LoVo (cell line): ENCODE results near the gene WWOX.
A peak's percentile ranks its signal among the peaks of the same experiment; 100 is the strongest.
"Not testable (repeated sequence)": the region's sequence is repeated elsewhere in the genome, so short reads cannot be mapped to it uniquely, and the experiment has no call there.

ENCODE experiments used
- DNase-seq: peaks from one replicate; pipeline ENCODE4 v3.0.0-alpha.2; 2016; ENCODE audit warnings: low spot score

Gene WWOX

GRCh38 chr16:78099271-78100111, at the start of gene WWOX:
TSS of gene WWOX (plus strand) at chr16:78099654.
- DNase-seq = peak; percentile 94

DNA sequence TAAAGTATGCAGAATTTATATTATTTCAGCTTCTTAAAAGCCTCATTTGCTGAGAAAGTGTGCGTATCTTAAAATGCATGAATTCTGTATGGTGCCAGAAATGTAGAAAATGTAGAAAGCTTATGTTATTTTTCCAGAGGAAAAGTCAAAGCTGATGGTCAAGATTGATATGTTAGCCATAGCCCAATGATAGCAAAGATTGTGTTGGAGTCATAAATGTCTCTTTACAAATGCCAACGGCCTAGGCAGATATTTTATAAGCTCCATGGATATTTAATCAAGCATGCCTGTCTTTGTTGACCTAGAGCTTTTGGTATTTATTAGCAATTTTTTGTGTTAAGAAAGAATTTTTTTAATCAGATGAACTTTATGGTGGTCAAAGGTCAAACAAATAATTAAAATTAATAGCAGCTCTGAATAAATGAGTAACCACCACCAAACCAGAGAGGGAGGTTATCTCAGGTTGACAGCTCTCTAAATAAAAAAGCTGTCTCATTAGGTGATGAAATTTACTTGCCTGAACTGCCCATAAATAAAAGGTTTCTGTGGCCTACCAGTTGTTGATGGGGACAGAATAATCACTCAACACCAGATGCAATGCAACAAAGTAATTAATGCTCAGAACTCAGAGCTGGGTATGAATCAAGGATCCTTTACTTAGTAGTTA, 48.6 kb upstream of the WWOX start:
- no peak for DNase-seq

DNA sequence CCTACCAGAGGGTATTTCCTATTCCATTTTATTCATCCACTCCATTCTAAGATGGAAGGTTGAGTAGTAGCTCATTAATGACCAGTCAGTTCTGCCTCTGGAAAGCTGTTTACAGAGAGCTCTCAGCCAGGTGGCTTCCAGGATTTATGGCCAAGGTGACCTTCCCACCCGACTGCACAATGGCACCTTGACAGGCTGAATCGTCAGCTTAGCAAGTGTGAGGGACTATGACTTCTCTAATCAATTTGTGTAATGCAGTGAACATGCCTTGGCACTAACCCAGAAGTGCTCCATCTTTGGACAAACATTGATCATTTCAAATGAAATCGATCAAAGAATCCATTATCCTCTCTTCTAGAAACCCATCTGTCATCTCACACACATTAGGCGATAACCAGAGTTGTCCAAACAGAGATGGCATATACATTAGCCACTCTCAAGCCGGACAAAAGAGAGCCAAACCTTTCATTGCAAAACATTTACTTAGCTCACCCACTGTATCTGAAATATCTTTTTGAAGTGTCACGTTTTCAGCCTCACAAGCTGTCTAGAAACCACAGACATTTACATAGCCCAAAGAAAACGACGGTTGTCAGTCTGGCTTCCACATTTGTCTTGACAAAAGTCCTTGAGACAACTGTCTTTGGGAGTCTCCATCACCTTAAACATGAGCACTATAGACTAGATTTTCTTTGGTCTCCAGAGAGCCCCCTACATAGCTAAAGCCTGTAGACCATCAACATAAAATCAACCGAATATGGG, 41.5 kb upstream of the WWOX start:
- DNase-seq = no peak

DNA sequence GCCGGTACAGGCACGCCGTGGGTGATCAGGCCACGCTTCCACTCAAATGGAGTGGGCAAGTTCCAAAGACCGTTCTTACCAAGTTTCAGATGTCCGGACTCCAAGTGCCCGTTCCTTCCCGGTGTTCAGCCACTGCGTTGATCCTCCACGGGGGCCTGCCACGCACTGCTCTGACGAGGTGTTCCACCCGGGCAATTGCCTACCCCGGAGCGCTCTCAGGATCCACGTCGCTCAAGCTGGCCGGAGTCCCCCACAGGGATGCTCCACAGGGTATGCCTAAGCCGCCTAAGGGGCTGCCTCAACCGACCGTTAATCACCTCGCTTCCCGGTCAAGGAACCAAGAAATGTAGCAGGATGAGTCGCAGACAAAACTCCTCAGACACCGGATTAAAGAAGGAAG, 39.6 kb upstream of the WWOX start:
- DNase-seq = not testable (repeated sequence)

GRCh38 chr16:78060295-78060694, 39.2 kb upstream of the WWOX start:
- no peak for DNase-seq

DNA sequence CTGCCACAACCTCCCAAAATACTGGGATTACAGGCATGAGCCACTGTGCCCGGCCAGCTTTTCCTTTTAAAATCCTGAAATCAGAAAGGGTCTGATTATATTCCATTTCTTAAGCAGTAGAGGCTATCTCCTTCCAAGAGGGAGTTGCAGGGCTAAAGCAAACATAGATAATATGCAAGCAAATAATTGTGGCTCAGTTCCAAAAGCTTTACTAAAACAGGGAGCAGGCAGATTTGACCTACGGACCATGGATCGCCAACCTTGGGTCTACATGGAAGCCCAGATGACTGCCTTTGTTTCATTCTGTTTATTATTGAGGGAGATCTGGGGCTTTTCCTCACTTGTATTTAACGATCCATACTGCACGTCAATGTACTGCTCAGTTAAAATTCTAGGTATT, 38.6 kb upstream of the WWOX start:
- no peak for DNase-seq

DNA sequence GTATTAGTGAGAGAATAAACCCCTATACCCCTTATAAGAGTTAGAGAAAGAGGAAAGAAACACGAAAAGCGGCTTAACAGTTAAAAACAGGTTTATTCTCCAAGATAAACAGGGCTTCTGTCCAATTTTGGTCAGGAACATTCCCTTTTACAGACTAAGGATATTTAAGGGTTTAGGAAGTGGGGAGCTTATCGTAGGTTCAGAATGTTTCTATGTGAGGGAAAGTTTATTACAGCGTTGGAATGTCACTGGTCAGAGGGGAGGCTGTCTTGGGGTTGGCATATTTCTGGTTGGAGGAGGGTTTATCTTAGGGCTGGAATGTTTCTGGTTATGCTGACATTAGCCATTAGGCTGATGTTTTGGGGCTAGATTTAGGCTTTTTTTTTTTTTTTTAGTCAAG, 34.1 kb upstream of the WWOX start:
- no peak for DNase-seq

GRCh38 chr16:78069913-78070312, 29.5 kb upstream of the WWOX start:
- no peak for DNase-seq

- DNase-seq = no peak
Measured at GRCh38 chr16:78072275-78072674, 27.2 kb upstream of the WWOX start.

DNA sequence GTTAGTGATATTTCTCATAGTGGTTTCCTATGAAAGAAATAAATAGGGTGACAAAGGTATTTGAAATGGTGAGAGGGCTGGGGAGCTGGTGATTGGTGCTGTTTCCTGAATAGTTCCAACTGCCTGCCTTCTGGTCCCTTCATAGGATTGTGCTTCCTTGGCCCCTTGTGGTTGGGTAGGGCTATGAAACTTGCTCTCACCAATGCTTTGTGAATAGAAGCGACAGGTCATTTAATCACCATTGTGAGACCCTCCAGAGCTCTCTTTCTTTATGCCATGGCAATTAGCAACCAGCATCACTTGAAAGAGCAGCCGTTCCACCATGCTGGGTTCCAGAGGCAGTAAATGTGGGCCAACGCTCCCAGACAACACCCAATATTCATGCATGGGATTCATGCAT, 23.7 kb upstream of the WWOX start:
- no peak for DNase-seq

DNA sequence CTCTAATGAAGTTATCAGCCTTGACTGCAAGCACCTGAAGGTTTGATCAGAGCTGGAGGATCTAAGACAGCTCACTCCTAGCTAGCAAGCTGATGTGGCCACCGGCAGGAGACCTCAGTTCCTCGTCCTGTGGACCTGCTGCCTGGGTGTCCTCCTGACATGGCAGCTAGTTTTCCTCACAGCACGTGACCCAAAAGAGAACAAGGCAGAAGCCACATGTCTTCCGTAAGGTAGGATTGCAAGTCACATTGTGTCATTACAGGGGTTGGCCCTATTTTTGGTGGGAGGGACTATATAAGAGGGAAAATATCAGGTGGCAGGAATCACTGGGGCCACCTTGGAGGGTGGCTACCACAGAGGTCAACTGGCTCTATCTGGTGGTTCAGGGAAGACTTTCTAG, 18.1 kb upstream of the WWOX start:
- no peak for DNase-seq

DNA sequence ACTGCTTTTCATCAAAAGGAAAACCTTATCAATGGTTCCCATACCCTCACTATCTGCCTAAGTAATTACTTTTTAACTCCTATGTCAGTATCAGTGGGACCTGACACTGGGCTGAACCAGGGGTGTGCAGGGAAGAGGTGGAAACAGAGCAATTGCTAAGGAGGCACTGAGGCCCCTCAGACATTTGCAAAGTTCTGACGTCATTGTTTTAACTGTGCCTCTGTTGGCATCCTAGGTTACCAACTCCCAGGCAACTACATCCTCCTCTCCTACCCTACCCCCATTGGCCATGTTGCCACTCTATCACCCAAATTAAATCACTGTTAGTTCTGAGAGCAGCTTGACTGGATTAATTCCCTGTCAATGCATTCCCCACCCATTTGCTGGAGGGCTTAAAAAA, 8.0 kb upstream of the WWOX start:
- DNase-seq = no peak

- no peak for DNase-seq
Measured at GRCh38 chr16:78092758-78093157, 6.7 kb upstream of the WWOX start.

- DNase-seq = no peak
Measured at GRCh38 chr16:78094166-78094565, 5.3 kb upstream of the WWOX start.

DNA sequence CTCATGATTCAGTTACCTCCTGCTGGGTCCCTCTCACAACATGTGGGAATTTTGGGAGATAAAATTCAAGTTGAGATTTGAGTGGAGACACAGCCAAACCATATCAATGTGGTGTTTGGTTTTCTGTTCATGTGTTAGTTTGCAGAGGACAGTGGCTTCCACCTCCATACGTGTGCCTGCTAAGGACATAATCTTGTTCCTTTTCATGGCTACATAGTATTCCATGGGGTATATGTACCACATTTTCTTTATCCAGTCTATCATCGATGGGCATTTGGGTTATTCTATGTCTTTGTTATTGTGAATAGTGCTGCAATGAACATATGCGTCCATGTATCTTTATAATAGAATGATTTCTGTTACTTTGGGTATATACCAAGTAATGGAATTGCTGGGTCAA, 4.5 kb upstream of the WWOX start:
- no peak for DNase-seq

- DNase-seq = no peak
Measured at GRCh38 chr16:78096386-78096785, 3.1 kb upstream of the WWOX start.

- no peak for DNase-seq
Measured at GRCh38 chr16:78097548-78097947, 1.9 kb upstream of the WWOX start.

GRCh38 chr16:78098087-78098486, 1.4 kb upstream of the WWOX start:
- no peak for DNase-seq

GRCh38 chr16:78098595-78099270, 721 bp upstream of the WWOX start:
- DNase-seq = no peak

GRCh38 chr16:78100112-78100467, 636 bp downstream of the WWOX start:
- DNase-seq = peak; percentile 54

- DNase-seq = no peak
Measured at GRCh38 chr16:78102122-78102660, 2.7 kb downstream of the WWOX start.

- DNase-seq = no peak
Measured at GRCh38 chr16:78102865-78103264, 3.4 kb downstream of the WWOX start.
